IPS-15b (cell line): ENCODE measurements around the gene MGRN1.
"Not testable (repeated sequence)": the region's sequence is repeated elsewhere in the genome, so short reads cannot be mapped to it uniquely, and the experiment has no call there.

Experiments used
- H3K27me3 ChIP-seq: one replicate; pipeline ENCODE4 v1.6.1; 2013; ENCODE audit warnings: low read length; ENCODE audit not compliant: control insufficient read depth, insufficient read depth
- H3K36me3 ChIP-seq: one replicate; pipeline ENCODE4 v1.6.1; 2013; ENCODE audit warnings: low read length; ENCODE audit not compliant: control insufficient read depth, insufficient read depth
- H3K4me1 ChIP-seq: one replicate; pipeline ENCODE4 v1.6.1; 2013; ENCODE audit warnings: mild to moderate bottlenecking, low read length; ENCODE audit not compliant: control insufficient read depth, insufficient read depth
- H3K4me3 ChIP-seq: one replicate; pipeline ENCODE4 v1.5.1; 2013; ENCODE audit warnings: low read depth, low read length
- H3K9ac ChIP-seq: one replicate; pipeline ENCODE4 v1.6.1; 2013; ENCODE audit warnings: low read depth, mild to moderate bottlenecking, low read length
- H3K9me3 ChIP-seq: one replicate; pipeline ENCODE4 v1.6.1; 2013; ENCODE audit warnings: mild to moderate bottlenecking, low read length; ENCODE audit not compliant: control insufficient read depth, insufficient read depth

MGRN1 gene

GRCh38 chr16:4729876-4730275 is 105.2 kb downstream of the MGRN1 start:
- Histone ChIP-seq H3K9ac (no peak overlapping the region), H3K9me3 (no peaks in the 10 kb centered on the region), H3K27me3 (no peaks in the 10 kb centered on the region), H3K36me3 (peaks cover 34% of the 10 kb centered on the region), H3K4me1 (no peaks in the 10 kb centered on the region), H3K4me3 (no peak overlapping the region)

- Histone ChIP-seq H3K4me3 (peak overlapping the region; percentile 83), H3K27me3 (peaks cover 2% of the 10 kb centered on the region), H3K9ac (peak overlapping the region; percentile 76), H3K9me3 (no peaks in the 10 kb centered on the region), H3K4me1 (no peaks in the 10 kb centered on the region), H3K36me3 (peaks cover 19% of the 10 kb centered on the region)
Measured at GRCh38 chr16:4733211-4733742, 108.7 kb downstream of the MGRN1 start.

GRCh38 chr16:4733747-4734062 is 109.1 kb downstream of the MGRN1 start:
- H3K9me3 ChIP-seq = no peaks in the 10 kb centered on the region
- peak overlapping the region; percentile 83 for H3K4me3 ChIP-seq
- peaks cover 2% of the 10 kb centered on the region for H3K27me3 ChIP-seq
- no peaks in the 10 kb centered on the region for H3K4me1 ChIP-seq
- peaks cover 17% of the 10 kb centered on the region for H3K36me3 ChIP-seq
- H3K9ac ChIP-seq = peak overlapping the region; percentile 76

- Histone ChIP-seq H3K27me3 (peaks cover 2% of the 10 kb centered on the region), H3K9me3 (no peaks in the 10 kb centered on the region), H3K36me3 (peaks cover 12% of the 10 kb centered on the region), H3K4me1 (no peaks in the 10 kb centered on the region), H3K9ac (peak within 1 kb of the TSS; percentile 76), H3K4me3 (peak within 1 kb of the TSS; percentile 83)
Measured at GRCh38 chr16:4734063-4734729, 109.6 kb downstream of the MGRN1 start, which contains the start of the genes ANKS3 and DNAAF8. TSS of gene ANKS3 (minus strand) at chr16:4734271. CDS start at chr16:4730149, 4,122 bp downstream. TSS of gene DNAAF8 (plus strand) at chr16:4734537. CDS start at chr16:4736515, 1,978 bp downstream.

- H3K9ac ChIP-seq = peak overlapping the region; percentile 24
- peaks cover 2% of the 10 kb centered on the region for H3K27me3 ChIP-seq
- peak overlapping the region; percentile 83 for H3K4me3 ChIP-seq
- H3K36me3 ChIP-seq = peaks cover 8% of the 10 kb centered on the region
- H3K4me1 ChIP-seq = no peaks in the 10 kb centered on the region
- H3K9me3 ChIP-seq = no peaks in the 10 kb centered on the region
Measured at GRCh38 chr16:4734730-4735535, 110.3 kb downstream of the MGRN1 start.

- Histone ChIP-seq H3K4me1 (no peaks in the 10 kb centered on the region), H3K9ac (no peak overlapping the region), H3K4me3 (no peak overlapping the region), H3K27me3 (peaks cover 2% of the 10 kb centered on the region), H3K9me3 (no peaks in the 10 kb centered on the region), H3K36me3 (peaks cover 3% of the 10 kb centered on the region)
Measured at GRCh38 chr16:4736546-4736945, 111.9 kb downstream of the MGRN1 start.

GRCh38 chr16:4737545-4737944 is 112.9 kb downstream of the MGRN1 start:
- Histone ChIP-seq H3K4me3 (no peak overlapping the region), H3K27me3 (peaks cover 2% of the 10 kb centered on the region), H3K36me3 (no peaks in the 10 kb centered on the region), H3K4me1 (no peaks in the 10 kb centered on the region), H3K9ac (no peak overlapping the region), H3K9me3 (no peaks in the 10 kb centered on the region)

- not testable (repeated sequence) for H3K9me3 ChIP-seq, H3K9ac ChIP-seq, H3K4me3 ChIP-seq
Measured at GRCh38 chr16:4738370-4738769, 113.7 kb downstream of the MGRN1 start.

More at GRCh38 chr16:4738370-4738769, 113.7 kb downstream of the MGRN1 start:
- not testable (repeated sequence) for H3K4me1 ChIP-seq, H3K36me3 ChIP-seq, H3K27me3 ChIP-seq
